HepG2 (cell line): Measurements from ENCODE around the gene NEAT1. TPM values are rescaled to one million over a fixed set of nuclear protein-coding genes. Genes with fewer than 3 reads are reported as not detected.

ENCODE experiments used
- ATAC-seq: fragments of 200-7000 bp; cut with Tn5 transposase; 3 replicates; pipeline ENCODE4 v1.9.1; 2020; ENCODE audit warnings: mild to moderate bottlenecking, moderate library complexity
- BruUV-seq: library from RNA; stranded (reverse); fragments of 400-500 nt; replicated peaks from 2 replicates; lab custom pipeline; 2021; lab: Mats Ljungman, UMichigan
- CTCF ChIA-PET: fragments of 300-600 bp; formaldehyde crosslinking; extraction: SDS; loops from one replicate; lab custom pipeline; 2021; ENCODE audit warnings: low total read pairs, inconsistent platforms, low intra/inter-chr PET ratio; lab: Yijun Ruan, JAX
- POLR2A ChIA-PET: fragments of 350-600 bp; sonication (Branson Sonifier 250); formaldehyde crosslinking; loops from one replicate; lab custom pipeline; 2020; ENCODE audit warnings: antibody characterized with exemption, inconsistent platforms; lab: Yijun Ruan, JAX
- DNase-seq: peaks from one replicate; pipeline ENCODE4 v3.0.0-alpha.2; 2015; ENCODE audit warnings: low spot score
- FAIRE-seq: peaks from 3 replicates; lab custom pipeline; 2011; peaks lifted over from hg19 to GRCh38; lab: Jason Lieb, UNC
- H2AFZ ChIP-seq: one replicate; pipeline ENCODE4 v1.6.1; 2011; ENCODE audit warnings: low read length, inconsistent platforms
- H3K27ac ChIP-seq: fragments of 300-600 bp; 3 replicates; pipeline ENCODE4 v1.8.0; 2011; ENCODE audit warnings: mixed run types, mild to moderate bottlenecking, mixed read lengths, low read length, inconsistent platforms; ENCODE audit not compliant: insufficient read depth; ENCODE audit errors: extremely low read length
- H3K27me3 ChIP-seq, 2 experiments: fragments of 200-600 bp in 1 of 2; 2 replicates in 1 of 2; 3 replicates in 1 of 2; pipeline versions ENCODE4 v1.6.0 to v1.8.0; 2011; ENCODE audit warnings: low read length in 2 of 2, mild to moderate bottlenecking in 2 of 2, moderate library complexity in 2 of 2, inconsistent platforms in 1 of 2; ENCODE audit not compliant: insufficient read depth in 2 of 2, control insufficient read depth in 1 of 2
- H3K36me3 ChIP-seq, 2 experiments: fragments of 200-600 bp in 1 of 2; replicated peaks in 1 of 2; 2 replicates in 1 of 2; 3 replicates in 1 of 2; pipeline versions ENCODE4 v1.5.1 to v1.8.0; 2011; ENCODE audit warnings: low read length in 2 of 2, inconsistent platforms in 1 of 2; ENCODE audit not compliant: insufficient read depth in 2 of 2, control insufficient read depth in 1 of 2
- H3K4me1 ChIP-seq: 2 replicates; pipeline ENCODE4 v1.5.1; 2012; ENCODE audit warnings: low read length, inconsistent platforms; ENCODE audit not compliant: insufficient read depth
- H3K4me2 ChIP-seq: 2 replicates; pipeline ENCODE4 v1.6.0; 2011; ENCODE audit warnings: low read depth, low read length, inconsistent platforms
- H3K4me3 ChIP-seq, 3 experiments: fragments of 200-600 bp in 1 of 3; sonication (generic), shearing (Covaris generic) in 1 of 3; replicated peaks in 1 of 3; 2 replicates each; pipeline ENCODE4 v1.5.1; 2011 to 2016; ENCODE audit warnings: low read length in 3 of 3, inconsistent platforms in 2 of 3, low read depth in 2 of 3, mild to moderate bottlenecking in 2 of 3, control low read depth in 1 of 3, mixed read lengths in 1 of 3; ENCODE audit not compliant: insufficient read depth in 1 of 3
- H3K79me2 ChIP-seq: one replicate; pipeline ENCODE4 v1.6.1; 2011; ENCODE audit warnings: low read length, inconsistent platforms; ENCODE audit not compliant: insufficient read depth
- H3K9ac ChIP-seq: 2 replicates; pipeline ENCODE4 v1.6.0; 2011; ENCODE audit warnings: mild to moderate bottlenecking, low read depth, low read length, inconsistent platforms; ENCODE audit not compliant: insufficient read depth
- H3K9me3 ChIP-seq: 2 replicates; pipeline ENCODE4 v1.5.1; 2012; ENCODE audit warnings: mild to moderate bottlenecking, low read length
- H4K20me1 ChIP-seq: 2 replicates; pipeline ENCODE4 v1.6.0; 2011; ENCODE audit warnings: inconsistent platforms, mild to moderate bottlenecking, low read length, moderate library complexity; ENCODE audit not compliant: insufficient read depth
- HNRNPL ChIP-seq: fragments of 200-400 bp; formaldehyde crosslinking; IDR thresholded peaks from 2 replicates; pipeline ENCODE4 v1.6.1; 2017; ENCODE audit warnings: mild to moderate bottlenecking, low read depth, low read length
- HOMEZ ChIP-seq: IDR thresholded peaks from 2 replicates; pipeline ENCODE4 v1.6.1; 2016; ENCODE audit warnings: low read depth
- KAT7 ChIP-seq: IDR thresholded peaks from 2 replicates; pipeline ENCODE4 v1.6.1; 2018; ENCODE audit warnings: borderline replicate concordance, missing compliant biosample characterization
- KDM2A ChIP-seq: sonication (generic); formaldehyde crosslinking; IDR thresholded peaks from 2 replicates; pipeline ENCODE4 v1.4.0; 2020; ENCODE audit warnings: low read depth, missing genetic modification reagents, borderline replicate concordance
- MAFG ChIP-seq: sonication (generic); formaldehyde crosslinking; IDR thresholded peaks from 2 replicates; pipeline ENCODE4 v1.5.1; 2020; ENCODE audit warnings: mild to moderate bottlenecking, missing genetic modification reagents
- PCBP1 ChIP-seq: fragments of 200-400 bp; formaldehyde crosslinking; IDR thresholded peaks from 2 replicates; pipeline ENCODE4 v1.6.1; 2017; ENCODE audit warnings: mild to moderate bottlenecking, low read depth, low read length, borderline replicate concordance
- POLR2G ChIP-seq: fragments of 200-400 bp; formaldehyde crosslinking; IDR thresholded peaks from 2 replicates; pipeline ENCODE4 v1.6.1; 2018; ENCODE audit warnings: mild to moderate bottlenecking, low read depth, low read length, moderate library complexity
- PRPF4 ChIP-seq: fragments of 200-400 bp; formaldehyde crosslinking; IDR thresholded peaks from 2 replicates; pipeline ENCODE4 v1.6.1; 2016; ENCODE audit warnings: low read length, low read depth; ENCODE audit not compliant: poor library complexity, severe bottlenecking
- RBFOX2 ChIP-seq: fragments of 200-400 bp; formaldehyde crosslinking; IDR thresholded peaks from 2 replicates; pipeline ENCODE4 v1.6.1; 2017; ENCODE audit warnings: low read depth, mild to moderate bottlenecking, low read length
- SAFB2 ChIP-seq: sonication (generic); formaldehyde crosslinking; IDR thresholded peaks from 2 replicates; pipeline ENCODE4 v1.5.1; 2020; ENCODE audit warnings: missing genetic modification reagents, low read depth, mild to moderate bottlenecking, borderline replicate concordance
- SATB2 ChIP-seq: sonication (generic); formaldehyde crosslinking; IDR thresholded peaks from 2 replicates; pipeline ENCODE4 v1.5.0; 2020; ENCODE audit warnings: missing genetic modification reagents
- SSRP1 ChIP-seq: IDR thresholded peaks from 2 replicates; pipeline ENCODE4 v1.6.1; 2016; ENCODE audit warnings: control low read depth
- ZNF567 ChIP-seq: sonication (generic); formaldehyde crosslinking; IDR thresholded peaks from 2 replicates; pipeline ENCODE4 v1.8.1; 2023; ENCODE audit warnings: mild to moderate bottlenecking, missing genetic modification reagents, borderline replicate concordance
- ZNF605 ChIP-seq: sonication (generic); formaldehyde crosslinking; IDR thresholded peaks from 2 replicates; pipeline ENCODE4 v1.8.0; 2022; ENCODE audit warnings: mild to moderate bottlenecking, missing genetic modification reagents
- ZNF704 ChIP-seq: sonication (generic); formaldehyde crosslinking; IDR thresholded peaks from 2 replicates; pipeline ENCODE4 v1.8.1; 2023; ENCODE audit warnings: mild to moderate bottlenecking, inconsistent platforms, moderate library complexity, missing genetic modification reagents, borderline replicate concordance
- WGBS: methylation state at CpG from one replicate; pipeline ENCODE4 v1.1.6; 2017; ENCODE audit warnings: low lambda C conversion rate; 5-methylcytosine and 5-hydroxymethylcytosine counted together
- in situ Hi-C: cut with HindIII; loops from 2 replicates; pipeline ENCODE4 v1.10.0; 2017; ENCODE audit warnings: low pct_unique_long_range_greater_than_20kb; ENCODE audit not compliant: extremely low pct_ligation_motif_present
- intact Hi-C: fragments of 100-400 bp; cut with micrococcal nuclease; formaldehyde crosslinking; loops from one replicate; pipeline ENCODE4 v1.10.0; 2022; ENCODE audit not compliant: unreplicated experiment
- polyA plus RNA-seq, 8 experiments: library from polyadenylated mRNA; depleted of rRNA in 3 of 8; stranded (reverse) in 7 of 8; unstranded in 1 of 8; fragments of >200 nt; fragmentation: Illumina TruSeq in 4 of 8; extraction: Trizol in 4 of 8; gene quantifications; 2 replicates each; pipeline versions ENCODE4 v1.2.1 to v1.2.3, GENCODE V29; 2011 to 2016; ENCODE audit warnings: low read depth in 4 of 8, missing spikeins in 1 of 8, mixed read lengths in 1 of 8; ENCODE audit not compliant: insufficient read depth in 1 of 8
- total RNA-seq, 5 experiments: library from RNA; depleted of rRNA; stranded (reverse); fragments of >200 nt; fragmentation: Illumina TruSeq; extraction: Trizol; gene quantifications; 2 replicates each; pipeline ENCODE4 v1.2.3, GENCODE V29; 2016; ENCODE audit warnings: low read depth in 1 of 5
- TF ChIP-seq, protein P1 (sequence below): sonication (generic); formaldehyde crosslinking; IDR thresholded peaks from 2 replicates; pipeline ENCODE4 v1.4.0; 2020; ENCODE audit warnings: missing genetic modification reagents
- TF ChIP-seq, protein P2 (sequence below): IDR thresholded peaks from 2 replicates; pipeline ENCODE4 v1.6.1; 2012; ENCODE audit warnings: low read length, improper control_type of control experiment

The NEAT1 gene
- total and polyA plus RNA-seq, 2 of the 13 experiments (the other 11 are each of a cell fraction or from before 2014, with no cell fraction given), result 20.5 to 41.2 TPM

GRCh38 chr11:65435411-65435931, 12.9 kb downstream of the NEAT1 start:
- Histone ChIP-seq H3K4me2 (no peak overlapping the region), H3K9me3 (no peaks in the 10 kb centered on the region), H3K4me1 (peaks cover 87% of the 10 kb centered on the region), H3K36me3 (peaks cover 8 to 44% of the 10 kb centered on the region in 2 experiments; a peak in 4 of 5 replicates), H4K20me1 (peaks cover 99% of the 10 kb centered on the region), H3K79me2 (peaks cover 53% of the 10 kb centered on the region), H3K27ac (peak overlapping the region; percentile 12), H3K27me3 (no peaks in the 10 kb centered on the region), H2AFZ (no peak overlapping the region), H3K9ac (no peak overlapping the region), H3K4me3 (no peak overlapping the region; a peak in 1 of 6 replicates)
- FAIRE-seq (no peak), ATAC-seq (peak; percentile 6), DNase-seq (no peak)
- in situ Hi-C loops, result no loop called here
- CTCF ChIA-PET, result no interaction called here
- intact Hi-C loops, result no loop called here
- no TSS peak for BruUV-seq
- POLR2A ChIA-PET, result interaction anchor here (0.6 to 4.9 kb wide), 7 partner anchors 12 to 76 kb away, joined by 3 to 38 read pairs (median 3); partner anchors contain the start of gene NEAT1
- WGBS, result 93% methylated on average over 9 of the region's 9 CpGs
- TF ChIP-seq SATB2 (CRISPR knock-in tag), result no peak
- no peak for TF ChIP-seq PRPF4
- no peak for TF ChIP-seq ZNF567 (CRISPR knock-in tag)
- no peak for TF ChIP-seq HNRNPL
- TF ChIP-seq RBFOX2, result peak; percentile 71
- TF ChIP-seq KAT7 (CRISPR knock-in tag), result no peak
- TF ChIP-seq KDM2A (CRISPR knock-in tag), result 0 out of 2 replicates have a peak, but pooled peaks have one; percentile 4
- 0 out of 2 replicates have a peak, but pooled peaks have one; percentile 71 for TF ChIP-seq SSRP1 (CRISPR knock-in tag)
- TF ChIP-seq PCBP1, result no peak
- no peak for TF ChIP-seq ZNF704 (CRISPR knock-in tag)
- TF ChIP-seq MAFG, result no peak
- no peak for TF ChIP-seq ZNF605 (CRISPR knock-in tag)
- TF ChIP-seq, protein P1, sequence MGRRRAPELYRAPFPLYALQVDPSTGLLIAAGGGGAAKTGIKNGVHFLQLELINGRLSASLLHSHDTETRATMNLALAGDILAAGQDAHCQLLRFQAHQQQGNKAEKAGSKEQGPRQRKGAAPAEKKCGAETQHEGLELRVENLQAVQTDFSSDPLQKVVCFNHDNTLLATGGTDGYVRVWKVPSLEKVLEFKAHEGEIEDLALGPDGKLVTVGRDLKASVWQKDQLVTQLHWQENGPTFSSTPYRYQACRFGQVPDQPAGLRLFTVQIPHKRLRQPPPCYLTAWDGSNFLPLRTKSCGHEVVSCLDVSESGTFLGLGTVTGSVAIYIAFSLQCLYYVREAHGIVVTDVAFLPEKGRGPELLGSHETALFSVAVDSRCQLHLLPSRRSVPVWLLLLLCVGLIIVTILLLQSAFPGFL, result no peak
- TF ChIP-seq, protein P2, sequence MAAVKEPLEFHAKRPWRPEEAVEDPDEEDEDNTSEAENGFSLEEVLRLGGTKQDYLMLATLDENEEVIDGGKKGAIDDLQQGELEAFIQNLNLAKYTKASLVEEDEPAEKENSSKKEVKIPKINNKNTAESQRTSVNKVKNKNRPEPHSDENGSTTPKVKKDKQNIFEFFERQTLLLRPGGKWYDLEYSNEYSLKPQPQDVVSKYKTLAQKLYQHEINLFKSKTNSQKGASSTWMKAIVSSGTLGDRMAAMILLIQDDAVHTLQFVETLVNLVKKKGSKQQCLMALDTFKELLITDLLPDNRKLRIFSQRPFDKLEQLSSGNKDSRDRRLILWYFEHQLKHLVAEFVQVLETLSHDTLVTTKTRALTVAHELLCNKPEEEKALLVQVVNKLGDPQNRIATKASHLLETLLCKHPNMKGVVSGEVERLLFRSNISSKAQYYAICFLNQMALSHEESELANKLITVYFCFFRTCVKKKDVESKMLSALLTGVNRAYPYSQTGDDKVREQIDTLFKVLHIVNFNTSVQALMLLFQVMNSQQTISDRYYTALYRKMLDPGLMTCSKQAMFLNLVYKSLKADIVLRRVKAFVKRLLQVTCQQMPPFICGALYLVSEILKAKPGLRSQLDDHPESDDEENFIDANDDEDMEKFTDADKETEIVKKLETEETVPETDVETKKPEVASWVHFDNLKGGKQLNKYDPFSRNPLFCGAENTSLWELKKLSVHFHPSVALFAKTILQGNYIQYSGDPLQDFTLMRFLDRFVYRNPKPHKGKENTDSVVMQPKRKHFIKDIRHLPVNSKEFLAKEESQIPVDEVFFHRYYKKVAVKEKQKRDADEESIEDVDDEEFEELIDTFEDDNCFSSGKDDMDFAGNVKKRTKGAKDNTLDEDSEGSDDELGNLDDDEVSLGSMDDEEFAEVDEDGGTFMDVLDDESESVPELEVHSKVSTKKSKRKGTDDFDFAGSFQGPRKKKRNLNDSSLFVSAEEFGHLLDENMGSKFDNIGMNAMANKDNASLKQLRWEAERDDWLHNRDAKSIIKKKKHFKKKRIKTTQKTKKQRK, result no peak
- TF ChIP-seq SAFB2 (CRISPR knock-in tag), result no peak
- TF ChIP-seq HOMEZ (CRISPR knock-in tag), result no peak
- TF ChIP-seq POLR2G, result peak; percentile 56
